ENCODE measurements around the gene BMP4. TPM values are rescaled to one million over a fixed set of nuclear protein-coding genes. Genes with fewer than 3 reads are reported as not detected.

Gene BMP4
- total RNA-seq, 1 donor from 2014 or later, result 31.4 TPM

DNA sequence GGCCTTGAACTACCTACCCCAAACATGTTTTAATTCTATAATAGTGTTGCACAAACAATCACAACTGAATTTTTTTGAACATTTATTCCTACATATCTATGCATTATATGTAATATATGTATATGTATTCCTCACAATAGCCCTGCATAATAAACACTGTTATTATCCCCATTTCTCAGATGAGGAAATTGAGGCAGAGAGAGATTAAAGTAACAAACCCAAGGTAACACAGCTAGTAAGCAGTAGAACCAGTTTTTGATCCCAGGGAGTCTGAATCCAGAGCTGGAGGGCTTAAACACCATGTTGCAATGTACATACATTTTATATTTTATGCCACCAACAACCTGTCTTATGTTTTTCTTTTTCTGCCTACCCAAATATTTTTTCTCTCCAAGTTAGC lies 26.5 kb upstream of the BMP4 start:
- Histone ChIP-seq H3K36me3 (no peaks in the 10 kb centered on the region), H3K4me1 (no peaks in the 10 kb centered on the region), H3K27me3 (no peaks in the 10 kb centered on the region), H3K4me3 (no peak overlapping the region), H3K27ac (no peak overlapping the region), H3K9me3 (peaks cover 4% of the 10 kb centered on the region)
- no peak for DNase-seq (ENCODE audit: extremely low spot score in 2 of 2)
- TF ChIP-seq POLR2A (IDR thresholded peaks at IDR 0.05) (no peak), POLR2AphosphoS5 (IDR thresholded peaks at IDR 0.05; ENCODE audit: insufficient read depth in 1 of 2, low read depth in 1 of 2) (no peak)
- TF ChIP-seq, protein P1, sequence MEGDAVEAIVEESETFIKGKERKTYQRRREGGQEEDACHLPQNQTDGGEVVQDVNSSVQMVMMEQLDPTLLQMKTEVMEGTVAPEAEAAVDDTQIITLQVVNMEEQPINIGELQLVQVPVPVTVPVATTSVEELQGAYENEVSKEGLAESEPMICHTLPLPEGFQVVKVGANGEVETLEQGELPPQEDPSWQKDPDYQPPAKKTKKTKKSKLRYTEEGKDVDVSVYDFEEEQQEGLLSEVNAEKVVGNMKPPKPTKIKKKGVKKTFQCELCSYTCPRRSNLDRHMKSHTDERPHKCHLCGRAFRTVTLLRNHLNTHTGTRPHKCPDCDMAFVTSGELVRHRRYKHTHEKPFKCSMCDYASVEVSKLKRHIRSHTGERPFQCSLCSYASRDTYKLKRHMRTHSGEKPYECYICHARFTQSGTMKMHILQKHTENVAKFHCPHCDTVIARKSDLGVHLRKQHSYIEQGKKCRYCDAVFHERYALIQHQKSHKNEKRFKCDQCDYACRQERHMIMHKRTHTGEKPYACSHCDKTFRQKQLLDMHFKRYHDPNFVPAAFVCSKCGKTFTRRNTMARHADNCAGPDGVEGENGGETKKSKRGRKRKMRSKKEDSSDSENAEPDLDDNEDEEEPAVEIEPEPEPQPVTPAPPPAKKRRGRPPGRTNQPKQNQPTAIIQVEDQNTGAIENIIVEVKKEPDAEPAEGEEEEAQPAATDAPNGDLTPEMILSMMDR (IDR thresholded peaks at IDR 0.05), result no peak
- intact Hi-C loops (cut with DNase I), result no loop called here

DNA sequence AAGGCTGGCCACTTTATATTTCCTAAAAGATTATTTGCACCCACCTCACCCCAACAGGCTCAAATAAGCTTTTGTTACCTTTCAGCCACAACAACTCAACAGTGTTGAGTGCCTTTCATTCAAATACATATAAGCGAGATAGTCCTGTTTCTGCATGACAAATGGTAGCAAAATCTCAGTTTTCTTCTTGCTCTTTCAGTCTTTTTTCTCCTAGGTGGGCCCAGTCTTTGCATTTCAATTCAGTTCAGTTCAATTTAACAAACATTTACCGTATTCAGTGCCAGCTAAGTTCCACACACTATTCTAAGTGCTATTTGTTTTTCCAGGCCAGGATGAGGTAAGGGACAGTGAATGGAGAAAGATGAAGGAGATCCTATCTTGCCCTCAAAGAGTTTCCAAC lies 25.9 kb upstream of the BMP4 start:
- H3K4me3 ChIP-seq, result no peak overlapping the region
- H3K9me3 ChIP-seq, result peaks cover 4% of the 10 kb centered on the region
- H3K27ac ChIP-seq, result no peak overlapping the region
- no peak for TF ChIP-seq POLR2AphosphoS5 (IDR thresholded peaks at IDR 0.05; ENCODE audit: insufficient read depth in 1 of 2, low read depth in 1 of 2)
- TF ChIP-seq POLR2A (IDR thresholded peaks at IDR 0.05), result no peak
- TF ChIP-seq, protein P1 (IDR thresholded peaks at IDR 0.05), result no peak
- H3K4me1 ChIP-seq, result no peaks in the 10 kb centered on the region
- H3K27me3 ChIP-seq, result no peaks in the 10 kb centered on the region
- H3K36me3 ChIP-seq, result no peaks in the 10 kb centered on the region
- intact Hi-C loops (cut with DNase I), result no loop called here
- no peak for DNase-seq (ENCODE audit: extremely low spot score in 2 of 2)

GRCh38 chr14:53979747-53980642 lies 23.4 kb upstream of the BMP4 start:
- Histone ChIP-seq H3K36me3 (no peaks in the 10 kb centered on the region), H3K27ac (no peak overlapping the region), H3K4me3 (no peak overlapping the region), H3K4me1 (no peaks in the 10 kb centered on the region), H3K27me3 (no peaks in the 10 kb centered on the region), H3K9me3 (no peaks in the 10 kb centered on the region)
- DNase-seq (ENCODE audit: extremely low spot score in 2 of 2), result no peak
- TF ChIP-seq POLR2A (IDR thresholded peaks at IDR 0.05), result no peak
- no peak for TF ChIP-seq POLR2AphosphoS5 (IDR thresholded peaks at IDR 0.05; ENCODE audit: insufficient read depth in 1 of 2, low read depth in 1 of 2)
- TF ChIP-seq, protein P1 (IDR thresholded peaks at IDR 0.05), result no peak
- intact Hi-C loops (cut with DNase I), result no loop called here

- intact Hi-C loops (cut with DNase I), result no loop called here
Observed at GRCh38 chr14:53979113-53979681, 22.6 kb upstream of the BMP4 start.

More at GRCh38 chr14:53979113-53979681, 22.6 kb upstream of the BMP4 start:
- no peak for DNase-seq (ENCODE audit: extremely low spot score in 2 of 2)
- Histone ChIP-seq H3K36me3 (no peaks in the 10 kb centered on the region), H3K27ac (no peak overlapping the region), H3K9me3 (no peaks in the 10 kb centered on the region), H3K4me1 (no peaks in the 10 kb centered on the region), H3K27me3 (no peaks in the 10 kb centered on the region), H3K4me3 (no peak overlapping the region)
- TF ChIP-seq POLR2A (IDR thresholded peaks at IDR 0.05), result no peak
- TF ChIP-seq, protein P1 (IDR thresholded peaks at IDR 0.05), result no peak
- TF ChIP-seq POLR2AphosphoS5 (IDR thresholded peaks at IDR 0.05; ENCODE audit: insufficient read depth in 1 of 2, low read depth in 1 of 2), result no peak

All from vagina (tissue), 2 donors.